Muscle layer of duodenum (tissue), 2 donors: ENCODE data around the gene ARPC1A.
"Not testable (repeated sequence)": the region's sequence is repeated elsewhere in the genome, so short reads cannot be mapped to it uniquely, and the experiment has no call there.

Experiments
- H3K27ac ChIP-seq: one replicate; pipeline ENCODE4 v1.7.0; 2013; ENCODE audit warnings: mild to moderate bottlenecking, low read length
- H3K27me3 ChIP-seq: one replicate; pipeline ENCODE4 v1.7.0; 2013; ENCODE audit warnings: low read depth, mild to moderate bottlenecking, control low read depth, low read length
- H3K36me3 ChIP-seq, 2 donors: one replicate each; pipeline ENCODE4 v1.7.0; 2013; ENCODE audit warnings: low read length in 2 of 2, control low read depth in 1 of 2, mild to moderate bottlenecking in 1 of 2; ENCODE audit not compliant: insufficient read depth in 2 of 2, control insufficient read depth in 1 of 2
- H3K4me1 ChIP-seq, 2 donors: one replicate each; pipeline ENCODE4 v1.7.0; 2013; ENCODE audit warnings: low read length in 2 of 2, mild to moderate bottlenecking in 2 of 2, control low read depth in 1 of 2, moderate library complexity in 1 of 2; ENCODE audit not compliant: insufficient read depth in 2 of 2, control insufficient read depth in 1 of 2
- H3K4me3 ChIP-seq, 2 donors: one replicate each; pipeline ENCODE4 v1.7.0; 2013; ENCODE audit warnings: low read length in 2 of 2, low read depth in 1 of 2, mild to moderate bottlenecking in 1 of 2
- H3K9me3 ChIP-seq, 2 donors: one replicate each; pipeline ENCODE4 v1.7.0; 2013; ENCODE audit warnings: low read length in 2 of 2, control low read depth in 1 of 2, mild to moderate bottlenecking in 1 of 2; ENCODE audit not compliant: control insufficient read depth in 1 of 2
- donor health status: healthy.

ARPC1A gene

DNA sequence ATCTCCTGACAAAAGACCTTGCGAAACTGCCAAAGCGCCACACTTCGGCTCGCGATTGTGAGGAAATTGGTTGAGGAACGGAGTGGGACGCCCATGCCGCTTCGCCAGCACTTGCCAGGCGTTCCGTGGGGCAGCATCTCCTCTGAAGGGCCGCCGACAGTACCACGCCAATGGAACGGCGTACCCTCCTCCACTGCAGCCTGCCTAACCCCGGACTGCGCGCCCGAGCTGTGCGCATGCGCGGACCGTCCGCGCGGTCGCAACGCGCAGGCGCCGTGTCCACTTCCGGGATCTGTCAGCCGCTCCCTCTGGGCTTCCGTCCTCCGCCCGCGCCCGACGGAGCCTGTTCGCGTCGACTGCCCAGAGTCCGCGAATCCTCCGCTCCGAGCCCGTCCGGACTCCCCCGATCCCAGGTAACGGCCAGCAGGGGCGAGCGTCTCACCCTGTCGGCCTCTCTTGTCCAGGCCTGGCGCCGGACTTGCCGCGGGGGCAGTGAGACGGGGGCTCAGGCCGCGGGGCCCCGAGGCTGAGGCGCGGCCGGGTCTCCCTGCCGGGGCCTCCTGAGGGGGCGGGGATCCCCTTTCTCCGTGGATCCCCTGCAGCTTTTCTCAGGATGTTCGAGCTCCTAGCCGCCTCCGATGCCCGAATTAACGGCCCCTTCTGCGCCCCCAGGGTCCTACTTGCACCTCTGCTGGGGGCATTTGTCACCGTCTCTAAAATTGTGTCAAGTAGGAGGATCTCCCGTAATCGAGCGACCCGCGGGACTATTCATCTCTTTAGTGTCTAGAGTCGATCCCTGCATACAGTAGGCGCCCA lies at the start of gene ARPC1A:
ARPC1A (plus strand) TSS at position 307 of the 816 bp plus-strand sequence. CDS start 7,456 bp downstream, outside the sequence.
- H3K4me1 ChIP-seq = peaks cover 12 to 42% of the 10 kb centered on the region in 2 donors
- no peaks in the 10 kb centered on the region for H3K27me3 ChIP-seq
- peak within 1 kb of the TSS; percentile 85 for H3K27ac ChIP-seq
- no peaks in the 10 kb centered on the region for H3K9me3 ChIP-seq
- peaks cover 0 to 3% of the 10 kb centered on the region in 2 donors for H3K36me3 ChIP-seq
- peak within 1 kb of the TSS; percentile 97 to 99 for H3K4me3 ChIP-seq

GRCh38 chr7:99278180-99278579 lies 47.5 kb upstream of the ARPC1A start:
- no peak overlapping the region for H3K4me3 ChIP-seq
- H3K27ac ChIP-seq = no peak overlapping the region
- no peaks in the 10 kb centered on the region for H3K27me3 ChIP-seq
- H3K9me3 ChIP-seq = no peaks in the 10 kb centered on the region
- no peaks in the 10 kb centered on the region for H3K36me3 ChIP-seq
- no peaks in the 10 kb centered on the region for H3K4me1 ChIP-seq

- H3K4me1 ChIP-seq, H3K4me3 ChIP-seq, H3K36me3 ChIP-seq, H3K9me3 ChIP-seq, H3K27ac ChIP-seq, H3K27me3 ChIP-seq: not testable (repeated sequence)
Measured at GRCh38 chr7:99284165-99284564, 41.5 kb upstream of the ARPC1A start.

DNA sequence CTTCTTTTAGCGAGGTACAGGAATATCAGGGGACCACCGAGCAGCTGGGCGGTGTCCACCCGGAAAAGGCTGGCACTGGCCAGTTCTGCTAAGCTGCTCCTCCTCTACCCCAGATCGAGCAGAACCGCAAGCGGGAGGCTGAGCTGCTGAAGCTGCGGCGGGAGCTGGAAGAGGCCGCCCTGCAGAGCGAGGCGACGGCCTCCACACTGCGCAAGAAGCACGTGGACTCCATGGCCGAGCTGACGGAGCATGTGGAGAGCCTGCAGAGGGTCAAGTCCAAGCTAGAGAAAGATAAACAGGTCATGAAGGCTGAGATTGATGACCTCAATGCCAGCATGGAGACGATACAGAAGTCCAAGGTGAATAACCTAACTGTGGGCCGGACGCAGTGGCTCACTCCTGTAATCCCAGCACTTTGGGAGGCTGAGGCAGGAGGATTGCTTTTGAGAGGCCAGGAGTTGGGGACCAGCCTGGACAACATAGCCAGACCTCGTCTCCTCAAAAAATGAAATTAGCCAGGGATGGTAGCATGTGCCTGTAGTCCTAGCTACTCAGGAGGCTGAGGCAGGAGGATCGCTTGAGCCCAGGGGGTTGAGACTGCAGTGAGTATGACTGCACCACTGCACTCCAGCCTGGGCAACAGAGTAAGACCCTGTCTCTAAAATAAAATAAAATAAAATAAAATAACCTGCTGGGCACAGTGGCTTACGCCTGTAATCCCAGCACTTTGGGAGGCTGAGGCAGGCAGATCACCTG lies 37.7 kb upstream of the ARPC1A start:
- Histone ChIP-seq H3K36me3 (no peaks in the 10 kb centered on the region), H3K4me1 (no peaks in the 10 kb centered on the region), H3K4me3 (no peak overlapping the region), H3K27ac (no peak overlapping the region), H3K9me3 (no peaks in the 10 kb centered on the region), H3K27me3 (no peaks in the 10 kb centered on the region)

DNA sequence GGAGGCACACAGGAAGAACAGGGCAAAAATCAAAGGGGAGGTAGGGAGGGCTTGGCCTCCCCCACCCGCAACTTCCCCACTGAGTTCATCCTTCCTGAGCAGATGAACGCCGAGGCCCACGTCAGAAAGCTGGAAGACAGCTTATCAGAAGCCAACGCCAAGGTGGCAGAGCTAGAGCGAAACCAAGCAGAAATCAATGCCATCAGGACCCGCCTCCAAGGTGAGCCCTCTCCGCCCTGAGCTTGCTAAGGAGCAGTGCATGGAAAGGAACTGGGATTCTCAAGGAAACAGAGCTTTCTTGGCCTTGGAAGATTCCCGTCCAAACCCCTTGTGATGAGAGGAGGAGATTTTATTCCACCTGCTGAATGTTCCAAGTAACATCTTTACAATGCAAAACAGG lies 36.5 kb upstream of the ARPC1A start:
- no peaks in the 10 kb centered on the region for H3K36me3 ChIP-seq
- no peak overlapping the region for H3K4me3 ChIP-seq
- H3K27me3 ChIP-seq = no peaks in the 10 kb centered on the region
- no peaks in the 10 kb centered on the region for H3K4me1 ChIP-seq
- no peak overlapping the region for H3K27ac ChIP-seq
- no peaks in the 10 kb centered on the region for H3K9me3 ChIP-seq

DNA sequence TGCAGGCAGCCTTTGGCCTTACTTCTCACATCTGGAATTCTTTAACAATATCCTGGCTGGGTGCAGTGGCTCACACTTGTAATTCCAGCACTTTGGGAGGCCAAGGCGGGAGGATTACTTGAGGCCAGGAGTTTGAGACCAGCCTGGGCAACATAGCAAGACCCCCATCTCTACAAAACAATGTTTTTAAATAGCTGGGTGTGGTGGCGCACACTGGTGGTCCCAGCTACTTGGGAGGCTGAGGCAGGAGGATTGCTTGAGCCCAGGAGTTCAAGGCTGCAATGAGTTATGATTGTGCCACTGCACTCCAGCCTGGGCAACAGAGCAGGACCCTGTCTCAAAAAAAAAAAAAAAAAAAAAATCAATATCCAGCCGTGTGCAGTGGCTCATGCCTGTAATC lies 35.5 kb upstream of the ARPC1A start:
- not testable (repeated sequence) for H3K27ac ChIP-seq, H3K27me3 ChIP-seq, H3K4me1 ChIP-seq, H3K4me3 ChIP-seq, H3K36me3 ChIP-seq, H3K9me3 ChIP-seq

DNA sequence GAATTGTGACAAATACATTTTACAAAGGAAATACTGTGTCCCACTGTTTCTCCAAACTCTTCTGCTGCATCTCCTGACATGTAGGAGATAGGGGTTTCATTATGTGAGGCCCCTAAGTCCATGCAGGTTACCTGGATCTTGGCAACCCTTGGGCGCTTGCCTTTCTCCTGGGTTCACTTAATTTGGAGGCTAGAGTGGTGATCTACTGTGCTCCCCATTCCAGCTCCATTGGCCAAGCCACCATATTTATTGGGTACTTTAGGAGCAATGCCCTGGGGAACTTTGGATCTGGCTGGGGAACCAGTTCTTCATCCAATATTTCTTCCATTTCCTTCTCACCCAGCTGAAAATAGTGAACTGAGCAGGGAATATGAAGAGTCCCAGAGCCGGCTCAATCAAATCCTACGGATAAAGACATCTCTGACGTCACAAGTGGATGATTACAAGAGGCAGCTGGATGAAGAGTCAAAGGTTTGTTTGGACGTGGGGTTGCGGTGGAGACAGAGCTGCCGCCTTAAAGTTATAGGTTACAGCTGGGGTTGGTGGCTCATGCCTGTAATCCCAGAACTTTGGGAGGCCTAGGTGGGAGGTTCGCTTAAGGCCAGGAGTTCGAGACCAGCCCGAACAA lies 34.6 kb upstream of the ARPC1A start:
- Histone ChIP-seq H3K36me3 (no peaks in the 10 kb centered on the region), H3K27me3 (no peaks in the 10 kb centered on the region), H3K4me1 (no peaks in the 10 kb centered on the region), H3K27ac (no peak overlapping the region), H3K9me3 (no peaks in the 10 kb centered on the region), H3K4me3 (no peak overlapping the region)

- Histone ChIP-seq H3K27ac (no peak overlapping the region), H3K27me3 (no peaks in the 10 kb centered on the region), H3K9me3 (no peaks in the 10 kb centered on the region), H3K4me1 (no peaks in the 10 kb centered on the region), H3K4me3 (no peak overlapping the region), H3K36me3 (no peaks in the 10 kb centered on the region)
Measured at GRCh38 chr7:99292127-99292526, 33.6 kb upstream of the ARPC1A start.

GRCh38 chr7:99293167-99293566 lies 32.5 kb upstream of the ARPC1A start:
- Histone ChIP-seq H3K4me1 (no peaks in the 10 kb centered on the region), H3K36me3 (no peaks in the 10 kb centered on the region)

GRCh38 chr7:99293650-99294049 lies 32.0 kb upstream of the ARPC1A start:
- Histone ChIP-seq H3K27me3 (no peaks in the 10 kb centered on the region), H3K36me3 (no peaks in the 10 kb centered on the region), H3K4me1 (no peaks in the 10 kb centered on the region), H3K27ac (no peak overlapping the region), H3K9me3 (no peaks in the 10 kb centered on the region), H3K4me3 (no peak overlapping the region)

More at GRCh38 chr7:99293167-99293566, 32.5 kb upstream of the ARPC1A start:
- Histone ChIP-seq H3K4me3 (no peak overlapping the region), H3K27ac (no peak overlapping the region), H3K9me3 (no peaks in the 10 kb centered on the region), H3K27me3 (no peaks in the 10 kb centered on the region)

DNA sequence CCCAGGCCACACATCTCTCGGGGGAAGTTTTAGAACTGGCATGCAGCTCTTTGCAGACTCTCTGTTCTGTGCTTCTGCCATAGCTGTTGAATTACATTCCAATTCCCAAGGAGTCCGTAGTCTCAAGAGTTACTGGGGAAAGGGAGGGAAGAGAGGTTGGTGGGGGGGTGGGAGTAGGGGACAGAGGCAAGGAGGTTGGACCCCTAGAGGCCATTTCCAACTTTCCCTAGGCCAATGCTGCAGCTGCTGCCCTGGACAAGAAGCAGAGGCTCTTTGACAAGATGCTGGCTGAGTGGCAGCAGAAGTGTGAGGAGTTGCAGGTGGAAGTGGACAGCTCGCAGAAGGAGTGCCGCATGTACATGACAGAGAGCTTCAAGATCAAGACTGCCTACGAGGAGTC lies 29.2 kb upstream of the ARPC1A start:
- no peaks in the 10 kb centered on the region for H3K4me1 ChIP-seq
- no peaks in the 10 kb centered on the region for H3K27me3 ChIP-seq
- no peaks in the 10 kb centered on the region for H3K9me3 ChIP-seq
- H3K4me3 ChIP-seq = no peak overlapping the region
- no peak overlapping the region for H3K27ac ChIP-seq
- no peaks in the 10 kb centered on the region for H3K36me3 ChIP-seq
